DLD1 (cell line): ENCODE measurements around the gene PLD1.

Experiments
- in situ Hi-C: cut with HindIII; loops from 2 replicates; pipeline ENCODE4 v1.10.0; 2017; ENCODE audit warnings: low sequenced_read_pairs

Gene PLD1, protein sequence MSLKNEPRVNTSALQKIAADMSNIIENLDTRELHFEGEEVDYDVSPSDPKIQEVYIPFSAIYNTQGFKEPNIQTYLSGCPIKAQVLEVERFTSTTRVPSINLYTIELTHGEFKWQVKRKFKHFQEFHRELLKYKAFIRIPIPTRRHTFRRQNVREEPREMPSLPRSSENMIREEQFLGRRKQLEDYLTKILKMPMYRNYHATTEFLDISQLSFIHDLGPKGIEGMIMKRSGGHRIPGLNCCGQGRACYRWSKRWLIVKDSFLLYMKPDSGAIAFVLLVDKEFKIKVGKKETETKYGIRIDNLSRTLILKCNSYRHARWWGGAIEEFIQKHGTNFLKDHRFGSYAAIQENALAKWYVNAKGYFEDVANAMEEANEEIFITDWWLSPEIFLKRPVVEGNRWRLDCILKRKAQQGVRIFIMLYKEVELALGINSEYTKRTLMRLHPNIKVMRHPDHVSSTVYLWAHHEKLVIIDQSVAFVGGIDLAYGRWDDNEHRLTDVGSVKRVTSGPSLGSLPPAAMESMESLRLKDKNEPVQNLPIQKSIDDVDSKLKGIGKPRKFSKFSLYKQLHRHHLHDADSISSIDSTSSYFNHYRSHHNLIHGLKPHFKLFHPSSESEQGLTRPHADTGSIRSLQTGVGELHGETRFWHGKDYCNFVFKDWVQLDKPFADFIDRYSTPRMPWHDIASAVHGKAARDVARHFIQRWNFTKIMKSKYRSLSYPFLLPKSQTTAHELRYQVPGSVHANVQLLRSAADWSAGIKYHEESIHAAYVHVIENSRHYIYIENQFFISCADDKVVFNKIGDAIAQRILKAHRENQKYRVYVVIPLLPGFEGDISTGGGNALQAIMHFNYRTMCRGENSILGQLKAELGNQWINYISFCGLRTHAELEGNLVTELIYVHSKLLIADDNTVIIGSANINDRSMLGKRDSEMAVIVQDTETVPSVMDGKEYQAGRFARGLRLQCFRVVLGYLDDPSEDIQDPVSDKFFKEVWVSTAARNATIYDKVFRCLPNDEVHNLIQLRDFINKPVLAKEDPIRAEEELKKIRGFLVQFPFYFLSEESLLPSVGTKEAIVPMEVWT

DNA sequence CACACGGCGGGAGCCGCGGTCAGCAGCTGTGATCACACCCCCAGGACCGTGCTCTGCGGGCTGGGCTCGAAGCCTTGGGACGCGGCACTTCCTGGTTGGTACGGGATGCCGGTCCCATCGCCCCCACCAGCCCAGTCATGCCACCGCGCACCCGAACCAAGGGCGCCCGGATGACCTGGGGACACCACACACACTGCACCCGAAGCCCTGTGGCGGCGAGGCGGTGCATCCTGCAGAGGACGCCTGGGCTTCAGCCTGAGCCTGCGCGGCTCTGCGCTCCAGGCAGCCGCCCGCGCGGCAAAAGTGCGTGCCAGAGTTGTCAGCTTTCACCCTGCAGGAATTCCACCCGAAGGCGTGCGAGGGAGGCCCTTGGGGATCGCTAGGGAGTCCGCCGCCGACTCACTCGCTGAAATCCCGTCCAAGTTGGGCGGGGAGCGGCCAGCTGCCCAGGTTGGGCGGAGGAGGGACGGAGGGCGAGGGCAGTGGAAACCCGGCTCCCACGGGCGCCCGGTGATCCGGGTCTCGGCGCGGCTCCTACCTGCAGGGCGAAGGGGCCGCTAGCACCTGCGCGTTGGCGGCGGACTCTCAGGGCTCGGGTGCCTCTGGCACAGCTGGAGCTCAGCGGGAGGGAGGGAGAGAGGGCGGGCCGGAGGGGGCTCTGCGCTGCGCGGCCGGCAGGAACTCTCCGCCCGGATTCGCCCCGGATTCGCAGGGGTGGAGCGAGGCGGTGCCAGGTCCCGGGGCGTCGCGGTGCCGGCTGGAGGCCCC, at the start of gene PLD1:
Gene PLD1 (minus strand): TSS at position 623 of the 768 bp plus-strand sequence. CDS start 72,432 bp downstream, outside the sequence.
- in situ Hi-C loops = no loop called here

DNA sequence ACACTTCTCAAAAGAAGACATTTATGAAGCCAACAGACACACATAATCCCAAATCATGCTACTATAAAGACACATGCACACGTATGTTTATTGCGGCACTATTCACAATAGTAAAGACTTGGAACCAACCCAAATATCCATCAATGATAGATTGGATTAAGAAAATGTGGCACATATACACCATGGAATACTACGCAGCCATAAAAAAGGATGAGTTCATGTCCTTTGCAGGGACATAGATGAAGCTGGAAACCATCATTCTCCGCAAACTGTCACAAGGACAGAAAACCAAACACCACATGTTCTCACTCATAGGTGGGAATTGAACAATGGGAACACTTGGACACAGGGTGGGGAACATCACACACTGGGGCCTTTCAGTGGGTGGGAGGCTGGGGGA, 48.5 kb upstream of the PLD1 start:
- in situ Hi-C loops = loop anchor here (5.0 kb wide), 1 partner anchor 36 kb away; no protein-coding TSS in a partner anchor

DNA sequence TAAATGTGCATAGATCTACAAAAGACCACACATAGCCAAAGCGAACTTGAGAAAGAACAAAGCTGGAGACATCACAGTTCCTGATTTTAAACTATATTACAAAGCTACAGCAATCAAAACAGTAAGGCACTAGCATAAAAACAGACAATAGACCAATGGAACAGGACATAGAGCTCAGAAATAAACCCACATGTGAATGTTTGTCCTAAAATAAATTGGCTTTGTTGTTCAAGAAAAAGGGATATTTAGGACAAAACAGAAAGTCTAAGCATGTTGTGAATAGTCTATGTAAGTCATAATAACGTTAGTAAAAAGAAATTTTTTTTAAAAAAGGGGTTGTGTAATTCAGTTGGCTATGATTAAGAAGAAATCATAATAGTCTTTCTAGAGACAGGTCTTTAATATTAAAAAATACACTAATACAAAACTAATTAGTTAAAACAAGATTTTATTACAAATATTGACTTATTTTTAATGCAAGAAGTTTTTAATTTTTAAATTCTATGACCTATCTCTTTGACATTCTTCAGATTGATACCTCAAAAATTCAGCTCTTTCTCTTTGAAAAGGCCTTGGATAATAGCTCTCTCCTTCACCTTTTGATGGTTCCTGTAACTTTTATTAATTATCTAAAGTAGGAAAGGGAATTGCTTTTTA, 44.5 kb upstream of the PLD1 start:
- in situ Hi-C loops = loop anchor here (5.0 kb wide), 1 partner anchor 32 kb away; no protein-coding TSS in a partner anchor

DNA sequence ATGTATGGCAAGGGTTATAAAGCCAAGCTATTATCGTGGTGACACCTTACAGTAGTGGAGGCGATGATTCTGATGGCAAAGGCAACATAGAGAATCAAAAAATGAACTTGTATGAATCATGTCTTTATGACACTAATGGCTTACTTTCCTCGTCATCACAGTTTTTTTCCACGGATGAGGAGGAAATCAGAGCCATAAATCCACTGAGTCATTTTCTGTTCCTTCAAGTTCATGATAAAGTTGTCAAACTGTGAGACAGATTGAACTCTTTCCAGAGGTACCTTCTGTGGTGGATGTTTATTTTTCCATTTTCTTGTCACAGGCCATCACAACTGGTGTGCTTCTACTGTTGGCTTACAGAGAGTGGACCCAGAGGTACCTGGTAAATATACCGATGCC, 41.4 kb upstream of the PLD1 start:
- in situ Hi-C loops = no loop called here

DNA sequence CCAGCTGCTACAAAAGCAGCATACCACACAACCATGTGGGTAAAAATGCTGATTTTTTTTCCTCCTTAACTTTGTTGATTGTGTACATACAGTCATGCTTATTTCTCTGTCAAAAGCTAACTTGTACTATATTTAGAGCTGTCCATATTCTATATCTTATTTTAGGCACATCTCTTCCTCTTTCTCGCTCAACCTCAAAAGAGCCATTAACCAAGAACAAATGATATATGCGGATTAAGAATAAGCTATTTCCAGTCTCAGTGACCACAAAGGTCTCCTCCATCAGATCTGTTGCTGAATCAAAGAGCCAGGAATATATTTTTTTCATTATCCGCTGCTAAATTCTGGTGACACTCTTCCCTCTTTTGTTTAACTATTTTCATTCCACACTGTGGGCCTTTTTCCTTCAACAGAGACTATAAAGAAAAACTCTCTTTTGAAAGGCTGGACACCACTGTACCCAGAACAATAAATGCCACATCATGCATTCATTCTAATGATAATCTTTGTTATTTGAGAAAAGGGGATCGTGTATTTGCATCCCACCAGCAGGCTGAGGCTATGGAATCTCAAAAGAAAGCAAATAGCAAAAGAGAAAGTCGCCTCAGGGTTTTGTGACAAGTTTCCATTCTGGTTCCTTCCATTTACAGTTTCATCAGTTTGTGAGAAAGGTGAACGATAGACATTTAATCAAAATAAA, 40.8 kb upstream of the PLD1 start:
- in situ Hi-C loops = no loop called here

DNA sequence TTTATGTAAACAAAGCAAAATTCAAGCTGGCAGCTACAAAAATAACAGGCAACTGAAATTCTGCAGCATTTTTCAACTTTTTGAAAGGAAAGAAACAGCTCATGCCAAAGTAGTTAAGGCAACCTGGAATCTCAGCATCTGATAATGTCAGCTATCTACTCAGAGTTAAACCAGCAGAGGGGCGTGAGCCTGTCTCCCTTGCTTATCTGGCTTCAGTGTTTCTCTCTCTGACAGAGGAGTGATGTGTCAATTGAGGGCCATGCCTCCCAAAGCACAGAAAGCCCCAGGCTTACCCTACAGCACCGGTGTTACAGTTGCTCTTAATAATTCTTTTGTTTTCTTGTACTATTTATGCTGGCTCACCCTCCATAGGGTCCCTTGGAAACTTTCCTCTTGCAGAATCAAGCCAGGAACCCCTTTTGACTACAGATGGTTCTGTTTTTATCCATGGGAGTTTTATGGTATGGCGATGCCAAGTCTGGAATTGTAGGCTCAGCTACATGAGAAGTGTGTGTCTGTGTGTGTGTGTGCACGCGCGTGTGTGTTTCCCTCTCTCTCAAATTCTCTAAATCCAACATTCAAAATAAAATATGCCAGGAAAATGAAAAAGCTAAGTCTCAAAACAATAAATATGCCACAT, 40.2 kb upstream of the PLD1 start:
- in situ Hi-C loops = no loop called here

DNA sequence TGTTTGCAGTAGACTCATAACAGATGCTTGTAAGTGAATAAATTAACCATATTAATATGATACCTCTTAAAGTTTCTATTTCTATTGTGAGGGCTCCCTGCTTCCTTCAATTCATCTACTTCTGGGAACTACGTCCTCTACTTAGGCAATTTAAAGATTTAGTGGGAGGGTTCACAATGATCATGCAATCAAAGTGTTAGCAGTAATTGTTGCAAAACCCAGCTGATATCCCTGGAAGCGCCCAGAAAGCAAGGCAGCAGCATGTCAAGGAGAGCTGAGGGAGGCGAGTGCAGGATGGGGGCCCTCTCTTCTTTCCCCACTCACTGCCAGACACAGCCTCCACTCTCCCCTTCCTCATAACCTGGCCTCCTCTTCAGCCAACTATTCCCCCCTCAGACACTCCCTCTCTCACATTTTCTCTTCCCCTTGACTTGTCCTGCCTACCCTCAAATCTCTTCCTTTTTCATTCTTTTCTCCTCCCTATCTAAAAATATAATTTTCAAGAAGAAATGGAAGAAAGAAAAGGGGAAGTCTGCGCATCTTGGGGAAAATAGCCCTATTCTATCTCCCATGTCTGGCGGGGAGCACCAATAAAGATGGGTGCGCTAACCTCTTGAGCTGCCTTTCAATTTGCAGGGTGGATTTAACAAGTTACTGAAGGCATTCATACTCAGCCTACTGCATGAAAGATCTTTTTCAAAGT, 39.5 kb upstream of the PLD1 start:
- in situ Hi-C loops = no loop called here

DNA sequence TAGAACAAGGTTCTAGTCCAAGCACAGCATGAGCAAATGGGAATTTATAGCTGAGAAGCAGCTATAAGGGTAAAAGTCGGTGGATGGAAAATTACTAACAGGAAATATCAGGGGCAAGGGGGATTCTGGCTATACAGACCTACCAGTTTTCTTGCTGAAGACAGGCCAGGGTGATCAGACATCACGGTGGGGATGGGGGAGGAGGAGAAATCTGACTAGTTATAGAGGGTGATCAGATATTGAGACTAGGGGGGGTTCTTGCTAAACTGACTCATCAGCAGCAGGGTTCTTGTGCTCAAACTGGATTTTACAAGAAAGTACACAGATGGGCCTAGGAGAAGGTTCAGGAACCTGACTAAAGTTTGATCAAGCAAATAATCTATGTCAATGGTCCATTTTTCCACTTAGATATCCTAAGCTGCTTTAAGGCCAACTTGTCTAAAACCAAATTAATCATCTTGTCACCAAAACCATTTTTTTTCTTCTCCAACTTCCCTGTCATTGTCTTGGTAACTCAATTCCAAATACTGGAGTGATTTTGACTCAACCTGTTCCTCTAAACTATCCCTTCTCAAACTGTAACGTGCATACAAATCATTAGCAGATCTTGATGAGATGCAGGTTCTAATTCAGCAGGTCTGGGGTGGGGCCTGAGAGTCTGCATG, 37.4 kb upstream of the PLD1 start:
- in situ Hi-C loops = no loop called here

DNA sequence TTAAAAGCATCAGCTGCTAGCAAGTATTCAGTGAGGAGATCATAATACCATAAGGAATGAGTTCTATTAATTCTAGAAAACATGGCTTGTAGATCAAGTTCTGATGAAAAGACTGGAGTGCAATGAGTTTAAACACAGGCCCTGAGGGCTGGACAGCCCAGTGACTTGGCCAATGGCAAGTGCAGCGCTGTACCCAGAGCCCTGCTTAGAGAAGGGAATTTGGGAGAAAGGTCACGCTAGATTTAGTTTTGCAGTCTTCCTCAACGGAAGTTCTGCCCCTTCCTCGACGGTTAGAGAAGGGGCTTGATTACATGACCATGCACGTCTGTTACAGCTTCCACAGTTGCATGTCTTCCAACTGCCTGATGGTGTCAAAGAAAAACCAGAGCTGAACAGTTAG, 36.9 kb upstream of the PLD1 start:
- in situ Hi-C loops = no loop called here

DNA sequence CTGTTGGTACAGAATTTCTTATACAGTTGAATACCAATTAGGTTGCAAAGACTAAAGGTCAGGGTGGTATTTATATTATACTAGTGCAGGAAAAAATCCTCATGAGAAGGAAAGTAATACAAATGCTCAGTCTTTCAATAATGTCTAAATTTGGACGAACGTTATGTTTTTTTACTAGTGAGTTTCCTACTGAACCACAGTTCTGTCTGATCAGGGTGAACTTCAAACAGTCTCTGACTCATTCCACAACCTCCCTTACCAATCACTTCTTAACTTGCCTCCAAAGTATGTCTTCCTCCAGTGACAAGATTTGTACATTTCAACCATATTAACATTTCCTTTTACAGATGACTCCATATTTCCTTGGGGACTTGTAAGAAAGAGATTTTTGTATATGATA, 36.3 kb upstream of the PLD1 start:
- in situ Hi-C loops = no loop called here

DNA sequence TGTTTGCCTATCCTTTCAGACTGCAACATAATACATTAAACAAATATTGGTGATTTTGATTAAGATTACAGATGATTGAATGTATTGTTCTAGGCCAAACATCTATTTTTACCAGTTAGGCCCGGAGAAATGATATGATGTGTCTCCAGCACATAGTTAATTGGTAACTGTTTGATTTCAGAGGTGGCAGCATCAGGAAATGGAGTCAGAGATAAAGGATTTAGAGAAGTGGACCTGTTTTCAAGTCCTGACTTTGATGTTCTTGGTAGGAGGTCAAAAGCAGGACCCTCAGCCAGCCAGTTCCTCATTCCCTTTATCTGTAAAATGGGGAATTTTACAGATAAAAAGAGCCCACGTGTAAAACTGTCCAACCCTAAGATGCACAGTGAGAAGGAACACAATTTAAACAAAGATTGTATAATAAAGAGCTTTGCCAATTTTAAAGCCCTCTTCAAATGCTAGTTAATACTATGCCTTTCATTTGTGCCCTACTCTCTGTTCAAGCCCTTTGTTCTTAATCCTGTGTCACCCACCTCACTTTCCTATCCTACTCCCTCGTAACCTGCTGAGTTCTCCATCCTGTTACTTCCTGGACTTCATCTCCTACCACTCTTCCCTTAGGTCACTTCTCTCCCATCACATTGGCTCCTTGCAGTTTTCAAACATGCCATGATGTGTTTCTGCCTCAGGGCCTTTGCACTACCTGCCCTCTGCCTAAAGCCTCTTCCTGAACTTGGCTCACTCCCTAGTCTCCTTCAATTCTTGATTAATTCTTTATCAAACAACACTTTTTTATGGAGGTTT, 35.4 kb upstream of the PLD1 start:
- in situ Hi-C loops = no loop called here

DNA sequence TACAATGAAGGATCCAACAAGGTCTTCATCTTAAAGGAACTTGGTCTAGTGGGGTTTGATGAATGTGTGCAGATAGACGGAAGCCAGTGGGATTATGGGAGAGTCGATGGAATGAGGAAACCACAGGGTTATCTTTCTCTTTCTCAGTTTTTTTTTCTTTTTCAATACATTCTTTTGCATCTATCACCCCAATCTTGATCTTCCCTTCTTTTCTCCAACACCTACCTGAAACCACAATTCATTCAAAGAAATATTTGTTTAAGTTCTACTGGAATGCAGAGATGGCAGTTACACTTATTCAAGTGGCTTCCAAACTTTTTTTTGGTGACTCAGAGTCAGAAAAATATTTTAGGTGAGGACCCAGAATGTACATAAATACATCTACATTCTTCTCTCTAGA, 34.6 kb upstream of the PLD1 start:
- in situ Hi-C loops = no loop called here

DNA sequence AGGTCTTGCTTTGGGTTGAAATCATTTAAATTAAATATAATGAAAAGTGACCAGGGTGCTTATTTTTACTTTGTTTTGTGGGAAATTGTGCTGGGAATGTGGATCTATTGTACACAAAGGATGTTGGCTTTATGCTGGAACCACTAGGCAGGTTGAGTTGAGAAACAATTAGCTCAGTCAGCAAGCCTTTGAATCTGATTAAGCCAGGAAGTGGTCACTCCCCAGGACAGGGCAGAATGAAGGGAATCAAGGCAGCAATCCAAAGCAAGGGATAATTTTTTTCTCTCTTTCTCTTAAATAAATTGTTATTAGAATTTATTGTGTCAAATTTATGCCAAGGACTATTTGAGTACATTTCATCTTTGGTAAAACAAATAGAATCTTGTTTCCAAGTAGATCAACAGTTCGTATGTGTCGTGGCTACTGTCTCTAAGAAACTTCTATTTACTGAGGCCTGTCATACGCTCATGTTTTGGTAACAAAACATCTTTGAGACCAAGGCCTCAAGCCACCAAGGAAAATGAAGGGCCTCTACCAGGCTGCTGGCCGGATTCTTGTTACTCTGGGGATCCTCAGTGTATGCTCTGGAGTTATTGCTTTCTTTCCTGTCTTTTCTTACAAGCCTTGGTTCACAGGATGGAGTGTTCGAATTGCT, 32.7 kb upstream of the PLD1 start, which contains the start of gene TMEM212:
Gene TMEM212 (plus strand): TSS at position 486 of the 655 bp plus-strand sequence. CDS start 35 bp downstream, at position 521.
- in situ Hi-C loops = no loop called here

DNA sequence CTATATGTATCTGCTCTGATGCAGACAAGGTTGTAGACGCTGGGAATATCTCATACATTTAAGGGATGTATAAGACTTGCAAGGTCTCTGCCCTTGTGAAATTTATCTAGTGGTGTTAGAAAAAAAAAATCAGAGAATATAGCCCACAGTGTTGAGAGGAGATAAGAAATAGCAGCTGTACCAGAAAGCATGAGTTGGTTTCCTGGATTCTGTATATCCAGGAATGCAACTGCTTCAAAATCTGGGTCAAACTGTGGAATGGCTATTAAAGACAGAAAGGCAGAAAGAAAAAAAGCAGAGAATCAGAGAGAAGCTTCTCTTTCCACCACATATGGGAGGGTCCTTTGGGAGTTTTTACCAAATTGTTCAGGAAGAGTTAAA, 31.3 kb upstream of the PLD1 start:
- in situ Hi-C loops = no loop called here

DNA sequence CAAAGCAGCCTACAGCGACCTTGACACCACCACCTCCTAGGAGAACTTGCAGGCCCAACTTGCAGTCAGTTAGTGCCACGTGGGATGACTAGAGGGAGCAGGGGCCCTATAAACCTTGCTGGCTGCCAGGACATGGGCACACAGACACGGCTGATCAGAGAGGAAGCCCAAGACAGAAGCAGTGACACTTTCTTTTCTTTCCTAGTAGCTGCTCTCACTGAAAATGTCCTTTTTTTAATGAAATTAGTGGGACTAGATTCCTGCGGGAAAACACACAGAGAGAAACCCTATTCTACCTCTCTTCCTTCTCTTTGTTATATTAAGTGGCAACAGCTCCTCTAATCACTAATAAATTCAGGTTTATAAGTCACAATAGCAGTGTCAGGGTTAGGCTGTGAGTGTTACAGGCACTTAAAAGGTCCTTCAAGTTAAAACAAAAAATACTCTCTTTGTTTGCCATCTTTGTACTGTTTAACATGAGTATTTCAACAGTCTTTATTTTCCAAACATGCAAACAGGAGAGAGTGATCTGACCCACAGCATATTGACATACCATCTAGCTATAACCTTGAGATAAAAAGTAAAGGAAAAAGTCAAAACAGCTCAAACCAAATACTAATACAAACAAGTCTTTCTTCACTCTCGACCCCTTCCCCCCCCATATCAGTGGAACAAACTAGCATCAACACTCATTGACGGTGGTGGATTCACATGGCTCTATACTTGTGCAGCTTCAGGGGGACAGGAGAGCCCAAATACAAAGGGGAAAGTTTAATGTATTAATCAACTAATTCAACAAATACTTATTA, 30.7 kb upstream of the PLD1 start:
- in situ Hi-C loops = no loop called here

DNA sequence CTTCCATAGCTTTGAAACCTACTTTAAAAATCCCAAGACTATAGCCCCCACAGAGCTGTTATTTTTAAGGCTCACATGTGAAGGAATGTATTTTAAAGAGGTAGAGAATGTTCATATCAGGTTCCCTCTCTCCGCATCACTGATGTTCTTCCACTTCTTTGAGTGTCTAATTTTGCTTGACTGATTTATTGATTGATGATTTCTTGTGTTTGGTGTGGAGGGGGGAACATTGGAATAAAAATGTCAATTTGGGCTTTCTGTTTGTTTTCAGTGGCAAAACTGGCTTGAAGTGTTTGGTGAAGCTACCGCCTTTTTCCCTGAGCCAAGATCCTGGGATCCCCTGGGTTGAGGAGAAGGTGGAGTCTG, 30.1 kb upstream of the PLD1 start:
- in situ Hi-C loops = no loop called here
